Skeletal muscle tissue (tissue), 1 donor: ENCODE data around the gene CLEC4G. TPM values are rescaled to one million over a fixed set of nuclear protein-coding genes. Genes with fewer than 3 reads are reported as not detected.

Experiments
- total RNA-seq: library from RNA; depleted of rRNA; stranded (reverse); fragments of >200 nt; gene quantifications from one replicate; pipeline ENCODE4 v1.2.3, GENCODE V29; 2014

Gene CLEC4G
- total RNA-seq, 1 donor from 2014 or later, result 0.52 TPM

Other genes with a start within 250 kb of the CLEC4G start
- 3.1 TPM for gene PEX11G, start 243.1 kb downstream of the CLEC4G start, total RNA-seq
- gene ZNF358, start 216.0 kb downstream of the CLEC4G start, total RNA-seq, result 14.6 TPM
- 5.2 TPM for gene MCOLN1, start 209.5 kb downstream of the CLEC4G start, total RNA-seq
- gene PNPLA6, start 196.4 kb downstream of the CLEC4G start, total RNA-seq, result 52.7 TPM
- gene CAMSAP3, start 136.2 kb downstream of the CLEC4G start, total RNA-seq, result not detected
- 20.4 TPM for gene XAB2, start 102.6 kb downstream of the CLEC4G start, total RNA-seq
- gene PET100, start 102.3 kb downstream of the CLEC4G start, total RNA-seq, result 44.9 TPM
- not detected for gene PCP2, start 98.4 kb downstream of the CLEC4G start, total RNA-seq
- gene STXBP2, start 95.0 kb downstream of the CLEC4G start, total RNA-seq, result 2.6 TPM
- gene RETN, start 63.1 kb downstream of the CLEC4G start, total RNA-seq, result 3.7 TPM
- gene MCEMP1, start 55.0 kb downstream of the CLEC4G start, total RNA-seq, result not detected
- 9.4 TPM for gene TRAPPC5, start 51.3 kb downstream of the CLEC4G start, total RNA-seq
- under 0.01 TPM for gene FCER2, start 30.0 kb downstream of the CLEC4G start, total RNA-seq
- gene CD209, start 15.4 kb upstream of the CLEC4G start, total RNA-seq, result 5.2 TPM
- gene CLEC4M, start 31.1 kb upstream of the CLEC4G start, total RNA-seq, result not detected
- gene EVI5L, start 98.1 kb upstream of the CLEC4G start, total RNA-seq, result 9.4 TPM
- not detected for gene PRR36, start 142.3 kb upstream of the CLEC4G start, total RNA-seq
- gene LRRC8E, start 156.4 kb upstream of the CLEC4G start, total RNA-seq, result under 0.01 TPM
- gene MAP2K7, start 171.8 kb upstream of the CLEC4G start, total RNA-seq, result 9.4 TPM
- 1.6 TPM for gene TGFBR3L, start 182.7 kb upstream of the CLEC4G start, total RNA-seq
- 6.3 TPM for gene SNAPC2, start 188.2 kb upstream of the CLEC4G start, total RNA-seq
- 0.52 TPM for gene CTXN1, start 194.0 kb upstream of the CLEC4G start, total RNA-seq
- gene TIMM44, start 211.6 kb upstream of the CLEC4G start, total RNA-seq, result 36.0 TPM